GM23338 (cell line): ENCODE measurements around the gene PIGU. TPM values are rescaled to one million over a fixed set of nuclear protein-coding genes. Genes with fewer than 3 reads are reported as not detected.

Experiments
- ATAC-seq: fragments of 200-7000 bp; cut with Tn5 transposase; 3 replicates; pipeline ENCODE4 v1.9.1; 2020
- DNase-seq: peaks from one replicate; pipeline ENCODE4 v3.0.0-alpha.2; 2015; ENCODE audit warnings: low spot score
- H2AFZ ChIP-seq: fragments of 200-600 bp; sonication (generic); 2 replicates; pipeline ENCODE4 v1.8.0; 2016; ENCODE audit warnings: antibody characterized with exemption, mild to moderate bottlenecking, moderate library complexity
- H3F3A ChIP-seq: fragments of 200-600 bp; sonication (generic); replicated peaks from 2 replicates; pipeline ENCODE4 v1.8.0; 2017; ENCODE audit warnings: antibody characterized with exemption, mixed run types, low read depth
- H3K27ac ChIP-seq: fragments of 200-600 bp; sonication (generic); 2 replicates; pipeline ENCODE4 v1.6.1; 2016; ENCODE audit warnings: low read depth
- H3K27me3 ChIP-seq: fragments of 200-600 bp; sonication (generic); 2 replicates; pipeline ENCODE4 v1.8.0; 2016; ENCODE audit warnings: mild to moderate bottlenecking, mixed run types, moderate library complexity; ENCODE audit not compliant: insufficient read depth
- H3K36me3 ChIP-seq: fragments of 200-600 bp; sonication (generic); 2 replicates; pipeline ENCODE4 v1.8.0; 2016; ENCODE audit warnings: mild to moderate bottlenecking; ENCODE audit not compliant: insufficient read depth
- H3K4me1 ChIP-seq: fragments of 200-600 bp; sonication (generic); 2 replicates; pipeline ENCODE4 v1.8.0; 2016; ENCODE audit warnings: mild to moderate bottlenecking, moderate library complexity; ENCODE audit not compliant: insufficient read depth
- H3K4me2 ChIP-seq: fragments of 200-600 bp; sonication (generic); 2 replicates; pipeline ENCODE4 v1.7.1; 2017; ENCODE audit warnings: mixed run types
- H3K4me3 ChIP-seq: fragments of 200-600 bp; sonication (generic); 2 replicates; pipeline ENCODE4 v1.6.1; 2016; ENCODE audit warnings: mixed run types
- H3K79me2 ChIP-seq: fragments of 200-600 bp; sonication (generic); replicated peaks from 2 replicates; pipeline ENCODE4 v1.8.0; 2017; ENCODE audit warnings: mild to moderate bottlenecking; ENCODE audit not compliant: insufficient read depth
- H3K9me2 ChIP-seq: fragments of 200-600 bp; sonication (generic); 2 replicates; pipeline ENCODE4 v1.8.0; 2017; ENCODE audit not compliant: insufficient read depth
- H4K20me1 ChIP-seq: fragments of 200-600 bp; sonication (generic); replicated peaks from 2 replicates; pipeline ENCODE4 v1.8.0; 2017; ENCODE audit warnings: mild to moderate bottlenecking; ENCODE audit not compliant: insufficient read depth
- H3K27ac Mint-ChIP-seq: 2 replicates; pipeline ENCODE4 v1.8.0; 2020; ENCODE audit warnings: inconsistent platforms, mild to moderate bottlenecking, moderate library complexity, mixed read lengths
- H3K27me3 Mint-ChIP-seq: 3 replicates; pipeline ENCODE4 v1.8.0; 2022; ENCODE audit warnings: low read depth, mild to moderate bottlenecking, moderate library complexity, mixed read lengths, inconsistent platforms; ENCODE audit not compliant: insufficient read depth, poor library complexity
- H3K36me3 Mint-ChIP-seq: 3 replicates; pipeline ENCODE4 v1.8.0; 2021; ENCODE audit warnings: low read depth, mild to moderate bottlenecking, inconsistent platforms, moderate library complexity, mixed read lengths
- H3K4me1 Mint-ChIP-seq: 3 replicates; pipeline ENCODE4 v1.8.0; 2020; ENCODE audit warnings: mild to moderate bottlenecking, inconsistent platforms, mixed read lengths
- H3K4me3 Mint-ChIP-seq: 3 replicates; pipeline ENCODE4 v1.8.0; 2021; ENCODE audit warnings: moderate library complexity, mild to moderate bottlenecking, inconsistent platforms, mixed read lengths
- H3K9me3 Mint-ChIP-seq: 3 replicates; pipeline ENCODE4 v1.8.0; 2020; ENCODE audit warnings: moderate library complexity, mild to moderate bottlenecking, inconsistent platforms, mixed read lengths
- CREB1 ChIP-seq: fragments of 250-450 bp; sonication (Bioruptor Pico); IDR thresholded peaks from 2 replicates; pipeline ENCODE4 v1.5.0; 2020; ENCODE audit warnings: low read depth, mild to moderate bottlenecking, moderate library complexity
- CTCF ChIP-seq, 2 experiments: fragments of 200-600 bp in 1 of 2; sonication (generic) in 1 of 2; conservative IDR thresholded peaks; 2 replicates each; pipeline versions ENCODE4 v1.5.1 to v1.6.1; 2016 to 2017; ENCODE audit warnings: antibody characterized with exemption in 2 of 2, low read depth in 2 of 2, mild to moderate bottlenecking in 2 of 2, moderate library complexity in 1 of 2
- ETS1 ChIP-seq: IDR thresholded peaks from 2 replicates; pipeline ENCODE4 v1.6.1; 2016; ENCODE audit warnings: antibody characterized with exemption
- EZH2 ChIP-seq: fragments of 200-600 bp; sonication (generic); IDR thresholded peaks from one replicate; pipeline ENCODE4 v1.8.0; 2017; ENCODE audit warnings: antibody characterized with exemption, mild to moderate bottlenecking, low read depth; ENCODE audit not compliant: unreplicated experiment
- EZH2phosphoT487 ChIP-seq: fragments of 200-600 bp; sonication (generic); IDR thresholded peaks from one replicate; pipeline ENCODE4 v1.8.1; 2018; ENCODE audit warnings: antibody characterized with exemption; ENCODE audit not compliant: unreplicated experiment
- JUNB ChIP-seq: IDR thresholded peaks from one replicate; pipeline ENCODE4 v1.6.1; 2016; ENCODE audit warnings: antibody characterized with exemption; ENCODE audit not compliant: unreplicated experiment
- NANOG ChIP-seq: IDR thresholded peaks from 2 replicates; pipeline ENCODE4 v1.6.1; 2016; ENCODE audit warnings: antibody characterized with exemption, borderline replicate concordance
- POLR2AphosphoS5 ChIP-seq: IDR thresholded peaks from 2 replicates; pipeline ENCODE4 v1.6.1; 2016; ENCODE audit warnings: antibody characterized with exemption, low read depth
- REST ChIP-seq: IDR thresholded peaks from one replicate; pipeline ENCODE4 v1.6.1; 2018; ENCODE audit warnings: antibody characterized with exemption; ENCODE audit not compliant: unreplicated experiment
- STAT1 ChIP-seq: IDR thresholded peaks from one replicate; pipeline ENCODE4 v1.6.1; 2016; ENCODE audit warnings: antibody characterized with exemption; ENCODE audit not compliant: unreplicated experiment
- ZNF114 ChIP-seq: fragments of 250-450 bp; sonication (Bioruptor Pico); IDR thresholded peaks from 2 replicates; pipeline ENCODE4 v1.5.0; 2020; ENCODE audit warnings: mild to moderate bottlenecking, moderate library complexity
- ZNF331 ChIP-seq: fragments of 250-450 bp; sonication (Bioruptor Pico); IDR thresholded peaks from 2 replicates; pipeline ENCODE4 v1.5.0; 2020; ENCODE audit warnings: low read depth, mild to moderate bottlenecking, moderate library complexity
- ZNF462 ChIP-seq: fragments of 250-450 bp; sonication (Bioruptor Pico); IDR thresholded peaks from 2 replicates; pipeline ENCODE4 v1.5.0; 2020; ENCODE audit warnings: mild to moderate bottlenecking, moderate library complexity
- polyA plus RNA-seq: library from polyadenylated mRNA; unstranded; fragments of >200 nt; fragmentation: Nextera tagmentation; extraction: Ambion mirVana; gene quantifications from 2 replicates; pipeline ENCODE4 v1.2.1, GENCODE V29; 2016
- total RNA-seq: library from RNA; depleted of rRNA; stranded (reverse); fragments of >200 nt; shearing (Covaris generic); gene quantifications from 2 replicates; pipeline ENCODE4 v1.2.3, GENCODE V29; 2014

The PIGU gene
- total and polyA plus RNA-seq, 2 experiments from 2014 or later, result 24.3 to 28.9 TPM

- no peak overlapping the region for H3K27ac ChIP-seq
- no peak for ATAC-seq
- no peaks in the 10 kb centered on the region; the same call in 1 of the 2 replicates for H3K4me1 ChIP-seq
- H3K9me3 Mint-ChIP-seq, result 0 out of 3 replicates have a peak, but pooled peaks cover 3% of the 10 kb centered on the region
- H3K4me3 Mint-ChIP-seq, result no peak overlapping the region
- H3K4me2 ChIP-seq, result no peak overlapping the region
- no peaks in the 10 kb centered on the region for H3K9me2 ChIP-seq
- H3K36me3 Mint-ChIP-seq, result peaks cover 13% of the 10 kb centered on the region
- H3F3A ChIP-seq, result no peaks in the 10 kb centered on the region
- H3K4me1 Mint-ChIP-seq, result peaks cover 17% of the 10 kb centered on the region
- no peak overlapping the region for H3K4me3 ChIP-seq
- H3K27me3 ChIP-seq, result peaks cover 5% of the 10 kb centered on the region; the same call in 1 of the 2 replicates
- no peak overlapping the region for H3K27ac Mint-ChIP-seq
- H3K79me2 ChIP-seq, result no peaks in the 10 kb centered on the region
- H2AFZ ChIP-seq, result no peak overlapping the region
- TF ChIP-seq CREB1 (no peak), NANOG (no peak), POLR2AphosphoS5 (no peak), ZNF114 (CRISPR knock-in tag) (no peak), ETS1 (no peak), EZH2phosphoT487 (no peak), REST (no peak), CTCF (conservative IDR thresholded peaks at IDR 0.05; ENCODE audit: low read depth in 2 of 2) (no peak), EZH2 (no peak), STAT1 (no peak), ZNF331 (CRISPR knock-in tag) (no peak), ZNF462 (no peak), JUNB (no peak)
- no peak for DNase-seq
- H3K36me3 ChIP-seq, result peaks cover 11% of the 10 kb centered on the region
- H4K20me1 ChIP-seq, result no peaks in the 10 kb centered on the region; the same call in 1 of the 2 replicates
- H3K27me3 Mint-ChIP-seq, result peaks cover 13% of the 10 kb centered on the region
Observed at GRCh38 chr20:34542439-34542838, 134.5 kb downstream of the PIGU start.
